HepG2 (cell line): Measurements from ENCODE around the gene SPOP. TPM values are rescaled to one million over a fixed set of nuclear protein-coding genes. Genes with fewer than 3 reads are reported as not detected.

Source experiments
- ARNTL ChIP-seq: sonication (generic); formaldehyde crosslinking; IDR thresholded peaks from 2 replicates; pipeline ENCODE4 v1.4.0; 2020; ENCODE audit warnings: mild to moderate bottlenecking, missing genetic modification reagents
- GATAD2A ChIP-seq: IDR thresholded peaks from 2 replicates; pipeline ENCODE4 v1.6.1; 2016
- MIER3 ChIP-seq: IDR thresholded peaks from 2 replicates; pipeline ENCODE4 v1.6.1; 2016; ENCODE audit warnings: missing compliant biosample characterization, borderline replicate concordance
- PCBP2 ChIP-seq: fragments of 200-400 bp; formaldehyde crosslinking; optimal IDR thresholded peaks from 2 replicates; pipeline ENCODE3; 2018; ENCODE audit warnings: low read length, low read depth; ENCODE audit not compliant: poor library complexity, severe bottlenecking
- SMC3 ChIP-seq: IDR thresholded peaks from 2 replicates; pipeline ENCODE4 v1.6.1; 2011; ENCODE audit warnings: low read length, improper control_type of control experiment
- TAF15 ChIP-seq: fragments of 200-400 bp; formaldehyde crosslinking; IDR thresholded peaks from one replicate; pipeline ENCODE4 v1.6.1; 2018; ENCODE audit warnings: mild to moderate bottlenecking, low read depth, low read length; ENCODE audit not compliant: poor library complexity, severe bottlenecking
- YY1 ChIP-seq: IDR thresholded peaks from 2 replicates; pipeline ENCODE4 v1.6.1; 2011; ENCODE audit warnings: low read length, low read depth, moderate library complexity, mild to moderate bottlenecking; ENCODE audit not compliant: insufficient read depth, insufficient replicate concordance
- ZFP36L2 ChIP-seq: sonication (generic); formaldehyde crosslinking; IDR thresholded peaks from 2 replicates; pipeline ENCODE4 v1.4.0; 2020; ENCODE audit warnings: missing genetic modification reagents
- ZNF296 ChIP-seq: sonication (generic); formaldehyde crosslinking; conservative IDR thresholded peaks from 2 replicates; pipeline ENCODE4 v1.5.0; 2020; ENCODE audit warnings: mild to moderate bottlenecking, missing genetic modification reagents
- ZNF619 ChIP-seq: sonication (generic); formaldehyde crosslinking; IDR thresholded peaks from 2 replicates; pipeline ENCODE4 v1.4.0; 2020; ENCODE audit warnings: mild to moderate bottlenecking, missing genetic modification reagents
- ZNF670 ChIP-seq: sonication (generic); formaldehyde crosslinking; IDR thresholded peaks from 2 replicates; pipeline ENCODE4 v1.8.0; 2022; ENCODE audit warnings: mild to moderate bottlenecking, missing genetic modification reagents, borderline replicate concordance
- ZNF83 ChIP-seq: sonication (generic); formaldehyde crosslinking; IDR thresholded peaks from 2 replicates; pipeline ENCODE4 v1.4.0; 2020; ENCODE audit warnings: missing genetic modification reagents, mild to moderate bottlenecking, borderline replicate concordance
- ZNF839 ChIP-seq: sonication (generic); formaldehyde crosslinking; IDR thresholded peaks from 2 replicates; pipeline ENCODE4 v1.4.0; 2020; ENCODE audit warnings: missing genetic modification reagents, mild to moderate bottlenecking, borderline replicate concordance
- polyA plus RNA-seq, 8 experiments: library from polyadenylated mRNA; depleted of rRNA in 3 of 8; stranded (reverse) in 7 of 8; unstranded in 1 of 8; fragments of >200 nt; fragmentation: Illumina TruSeq in 4 of 8; extraction: Trizol in 4 of 8; gene quantifications; 2 replicates each; pipeline versions ENCODE4 v1.2.1 to v1.2.3, GENCODE V29; 2011 to 2016; ENCODE audit warnings: low read depth in 4 of 8, missing spikeins in 1 of 8, mixed read lengths in 1 of 8; ENCODE audit not compliant: insufficient read depth in 1 of 8
- total RNA-seq, 5 experiments: library from RNA; depleted of rRNA; stranded (reverse); fragments of >200 nt; fragmentation: Illumina TruSeq; extraction: Trizol; gene quantifications; 2 replicates each; pipeline ENCODE4 v1.2.3, GENCODE V29; 2016; ENCODE audit warnings: low read depth in 1 of 5
- TF ChIP-seq, protein P1 (sequence below): sonication (generic); formaldehyde crosslinking; IDR thresholded peaks from 2 replicates; pipeline ENCODE4 v1.8.0; 2022; ENCODE audit warnings: missing genetic modification reagents, mild to moderate bottlenecking, moderate library complexity, borderline replicate concordance
- TF ChIP-seq, protein P2 (sequence below): sonication (generic); formaldehyde crosslinking; IDR thresholded peaks from 2 replicates; pipeline ENCODE4 v1.5.0; 2020; ENCODE audit warnings: missing genetic modification reagents
- TF ChIP-seq, protein P3 (sequence below): sonication (generic); formaldehyde crosslinking; IDR thresholded peaks from one replicate; pipeline ENCODE4 v1.5.1; 2020; ENCODE audit warnings: mild to moderate bottlenecking, missing genetic modification reagents; ENCODE audit errors: not compliant biosample characterization

The SPOP gene
- total and polyA plus RNA-seq, 2 of the 13 experiments (the other 11 are each of a cell fraction or from before 2014, with no cell fraction given) = 52.8 to 60.8 TPM

DNA sequence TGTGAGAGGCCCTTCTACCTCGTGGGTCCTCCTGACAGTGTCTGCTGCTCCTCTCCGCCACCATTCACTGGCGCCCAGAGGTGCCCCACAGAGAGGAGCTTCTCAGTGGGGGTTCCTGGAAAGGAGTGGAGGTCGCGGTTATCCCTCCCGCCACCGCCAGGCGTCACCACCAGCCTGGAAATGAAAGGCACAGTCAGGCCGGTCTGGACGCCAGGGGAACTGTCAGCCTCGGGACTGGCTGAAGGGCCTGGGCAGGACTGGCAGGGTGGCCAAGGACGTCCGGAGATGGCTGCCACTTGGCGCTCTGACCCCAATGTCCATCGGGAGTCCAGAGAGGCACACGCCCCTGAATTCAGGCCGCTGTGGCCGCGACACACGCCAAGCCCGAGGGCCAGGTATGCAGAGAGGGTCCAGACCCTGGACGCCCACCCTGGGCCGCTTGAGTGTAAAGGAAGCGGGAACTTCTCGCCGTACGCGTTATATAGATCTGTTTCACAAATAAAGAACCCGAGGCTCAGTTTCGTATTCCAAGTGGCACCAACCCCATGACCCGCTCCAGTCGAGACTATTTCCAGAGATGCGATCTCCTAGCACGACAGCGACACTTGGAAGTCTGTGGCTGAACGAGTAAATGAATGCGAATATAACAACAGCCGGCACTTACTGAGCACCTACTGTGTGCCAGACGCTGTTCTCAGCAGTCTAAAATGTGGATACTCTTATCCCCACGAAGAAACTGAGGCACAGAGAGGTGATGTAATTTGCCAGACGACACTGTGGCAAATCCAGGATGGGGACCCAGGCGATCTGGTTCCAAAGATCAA lies 109.8 kb downstream of the SPOP start (continued):
- TF ChIP-seq MIER3 (CRISPR knock-in tag) (peak; percentile 91; the same call in 1 of the 2 replicates), ARNTL (CRISPR knock-in tag) (peak; percentile 47; the same call in 1 of the 2 replicates), ZNF83 (CRISPR knock-in tag) (peak; percentile 73; the same call in 1 of the 2 replicates), ZNF839 (peak; percentile 65; the same call in 1 of the 2 replicates), YY1 (peak; percentile 79), ZNF619 (CRISPR knock-in tag) (peak; percentile 53; the same call in 1 of the 2 replicates), GATAD2A (CRISPR knock-in tag) (peak; percentile 78), ZNF296 (0 out of 2 replicates have a peak, but pooled peaks have one; percentile 52), ZNF670 (peak; percentile 84; the same call in 1 of the 2 replicates), ZFP36L2 (CRISPR knock-in tag) (0 out of 2 replicates have a peak, but pooled peaks have one; percentile 59), PCBP2 (no peak), SMC3 (peak; percentile 78), TAF15 (no peak)
- TF ChIP-seq, protein P1, sequence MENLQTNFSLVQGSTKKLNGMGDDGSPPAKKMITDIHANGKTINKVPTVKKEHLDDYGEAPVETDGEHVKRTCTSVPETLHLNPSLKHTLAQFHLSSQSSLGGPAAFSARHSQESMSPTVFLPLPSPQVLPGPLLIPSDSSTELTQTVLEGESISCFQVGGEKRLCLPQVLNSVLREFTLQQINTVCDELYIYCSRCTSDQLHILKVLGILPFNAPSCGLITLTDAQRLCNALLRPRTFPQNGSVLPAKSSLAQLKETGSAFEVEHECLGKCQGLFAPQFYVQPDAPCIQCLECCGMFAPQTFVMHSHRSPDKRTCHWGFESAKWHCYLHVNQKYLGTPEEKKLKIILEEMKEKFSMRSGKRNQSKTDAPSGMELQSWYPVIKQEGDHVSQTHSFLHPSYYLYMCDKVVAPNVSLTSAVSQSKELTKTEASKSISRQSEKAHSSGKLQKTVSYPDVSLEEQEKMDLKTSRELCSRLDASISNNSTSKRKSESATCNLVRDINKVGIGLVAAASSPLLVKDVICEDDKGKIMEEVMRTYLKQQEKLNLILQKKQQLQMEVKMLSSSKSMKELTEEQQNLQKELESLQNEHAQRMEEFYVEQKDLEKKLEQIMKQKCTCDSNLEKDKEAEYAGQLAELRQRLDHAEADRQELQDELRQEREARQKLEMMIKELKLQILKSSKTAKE (CRISPR knock-in tag) = peak; percentile 33; the same call in 1 of the 2 replicates
- TF ChIP-seq, protein P2, sequence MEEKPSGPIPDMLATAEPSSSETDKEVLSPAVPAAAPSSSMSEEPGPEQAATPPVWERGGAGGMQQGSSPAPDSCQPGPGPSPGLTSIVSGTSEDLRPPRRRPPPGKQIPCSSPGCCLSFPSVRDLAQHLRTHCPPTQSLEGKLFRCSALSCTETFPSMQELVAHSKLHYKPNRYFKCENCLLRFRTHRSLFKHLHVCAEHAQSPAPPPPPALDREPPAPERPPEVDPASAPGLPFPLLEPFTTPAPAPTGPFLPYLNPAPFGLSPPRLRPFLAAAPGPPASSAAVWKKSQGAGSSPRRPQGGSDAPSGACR = peak; percentile 71; the same call in 1 of the 2 replicates
- TF ChIP-seq, protein P3, sequence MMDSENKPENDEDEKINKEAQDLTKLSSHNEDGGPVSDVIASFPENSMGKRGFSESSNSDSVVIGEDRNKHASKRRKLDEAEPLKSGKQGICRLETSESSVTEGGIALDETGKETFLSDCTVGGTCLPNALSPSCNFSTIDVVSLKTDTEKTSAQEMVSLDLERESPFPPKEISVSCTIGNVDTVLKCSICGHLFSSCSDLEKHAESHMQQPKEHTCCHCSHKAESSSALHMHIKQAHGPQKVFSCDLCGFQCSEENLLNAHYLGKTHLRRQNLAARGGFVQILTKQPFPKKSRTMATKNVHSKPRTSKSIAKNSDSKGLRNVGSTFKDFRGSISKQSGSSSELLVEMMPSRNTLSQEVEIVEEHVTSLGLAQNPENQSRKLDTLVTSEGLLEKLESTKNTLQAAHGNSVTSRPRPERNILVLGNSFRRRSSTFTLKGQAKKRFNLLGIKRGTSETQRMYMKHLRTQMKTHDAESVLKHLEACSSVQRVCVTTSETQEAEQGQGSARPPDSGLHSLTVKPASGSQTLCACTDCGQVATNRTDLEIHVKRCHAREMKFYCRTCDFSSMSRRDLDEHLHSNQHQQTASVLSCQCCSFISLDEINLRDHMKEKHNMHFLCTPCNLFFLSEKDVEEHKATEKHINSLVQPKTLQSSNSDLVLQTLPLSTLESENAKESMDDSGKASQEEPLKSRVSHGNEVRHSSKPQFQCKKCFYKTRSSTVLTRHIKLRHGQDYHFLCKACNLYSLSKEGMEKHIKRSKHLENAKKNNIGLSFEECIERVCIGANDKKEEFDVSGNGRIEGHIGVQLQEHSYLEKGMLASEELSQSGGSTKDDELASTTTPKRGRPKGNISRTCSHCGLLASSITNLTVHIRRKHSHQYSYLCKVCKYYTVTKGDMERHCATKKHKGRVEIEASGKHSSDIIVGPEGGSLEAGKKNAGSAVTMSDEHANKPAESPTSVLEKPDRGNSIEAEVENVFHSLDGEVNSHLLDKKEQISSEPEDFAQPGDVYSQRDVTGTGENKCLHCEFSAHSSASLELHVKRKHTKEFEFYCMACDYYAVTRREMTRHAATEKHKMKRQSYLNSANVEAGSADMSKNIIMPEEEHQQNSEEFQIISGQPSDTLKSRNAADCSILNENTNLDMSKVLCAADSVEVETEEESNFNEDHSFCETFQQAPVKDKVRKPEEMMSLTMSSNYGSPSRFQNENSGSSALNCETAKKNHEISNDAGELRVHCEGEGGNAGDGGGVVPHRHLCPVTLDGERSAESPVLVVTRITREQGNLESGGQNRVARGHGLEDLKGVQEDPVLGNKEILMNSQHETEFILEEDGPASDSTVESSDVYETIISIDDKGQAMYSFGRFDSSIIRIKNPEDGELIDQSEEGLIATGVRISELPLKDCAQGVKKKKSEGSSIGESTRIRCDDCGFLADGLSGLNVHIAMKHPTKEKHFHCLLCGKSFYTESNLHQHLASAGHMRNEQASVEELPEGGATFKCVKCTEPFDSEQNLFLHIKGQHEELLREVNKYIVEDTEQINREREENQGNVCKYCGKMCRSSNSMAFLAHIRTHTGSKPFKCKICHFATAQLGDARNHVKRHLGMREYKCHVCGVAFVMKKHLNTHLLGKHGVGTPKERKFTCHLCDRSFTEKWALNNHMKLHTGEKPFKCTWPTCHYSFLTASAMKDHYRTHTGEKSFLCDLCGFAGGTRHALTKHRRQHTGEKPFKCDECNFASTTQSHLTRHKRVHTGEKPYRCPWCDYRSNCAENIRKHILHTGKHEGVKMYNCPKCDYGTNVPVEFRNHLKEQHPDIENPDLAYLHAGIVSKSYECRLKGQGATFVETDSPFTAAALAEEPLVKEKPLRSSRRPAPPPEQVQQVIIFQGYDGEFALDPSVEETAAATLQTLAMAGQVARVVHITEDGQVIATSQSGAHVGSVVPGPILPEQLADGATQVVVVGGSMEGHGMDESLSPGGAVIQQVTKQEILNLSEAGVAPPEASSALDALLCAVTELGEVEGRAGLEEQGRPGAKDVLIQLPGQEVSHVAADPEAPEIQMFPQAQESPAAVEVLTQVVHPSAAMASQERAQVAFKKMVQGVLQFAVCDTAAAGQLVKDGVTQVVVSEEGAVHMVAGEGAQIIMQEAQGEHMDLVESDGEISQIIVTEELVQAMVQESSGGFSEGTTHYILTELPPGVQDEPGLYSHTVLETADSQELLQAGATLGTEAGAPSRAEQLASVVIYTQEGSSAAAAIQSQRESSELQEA (CRISPR knock-in tag) = peak; percentile 72
